ENCODE measurements around the gene PROP1.
"Not testable (repeated sequence)": the region's sequence is repeated elsewhere in the genome, so short reads cannot be mapped to it uniquely, and the experiment has no call there.

The PROP1 gene

GRCh38 chr5:177995691-177996595 is at the start of gene PROP1:
Gene PROP1 (minus strand): TSS chr5:177996242. CDS start chr5:177995933, 309 bp downstream.
- DNase-seq (ENCODE audit: low spot score): no peak

- DNase-seq (ENCODE audit: low spot score): not testable (repeated sequence)
Observed at GRCh38 chr5:178019379-178020030, 23.5 kb upstream of the PROP1 start.

GRCh38 chr5:178012758-178013157 is 16.7 kb upstream of the PROP1 start:
- DNase-seq (ENCODE audit: low spot score): not testable (repeated sequence)

- DNase-seq (ENCODE audit: low spot score): not testable (repeated sequence)
Observed at GRCh38 chr5:178011816-178012554, 15.9 kb upstream of the PROP1 start.

- DNase-seq (ENCODE audit: low spot score): not testable (repeated sequence)
Observed at GRCh38 chr5:178007272-178007671, 11.2 kb upstream of the PROP1 start.

GRCh38 chr5:178006536-178007231 is 10.6 kb upstream of the PROP1 start:
- not testable (repeated sequence) for DNase-seq (ENCODE audit: low spot score)

- not testable (repeated sequence) for DNase-seq (ENCODE audit: low spot score)
Observed at GRCh38 chr5:178006181-178006535, 10.1 kb upstream of the PROP1 start.

GRCh38 chr5:177997846-177998245 is 1.8 kb upstream of the PROP1 start:
- peak; percentile 1 for DNase-seq (ENCODE audit: low spot score)

GRCh38 chr5:177997319-177997670 is 1.3 kb upstream of the PROP1 start:
- no peak for DNase-seq (ENCODE audit: low spot score)

GRCh38 chr5:177996660-177997318 is 747 bp upstream of the PROP1 start:
- no peak for DNase-seq (ENCODE audit: low spot score)

- DNase-seq (ENCODE audit: low spot score): no peak
Observed at GRCh38 chr5:177994561-177995190, 1.4 kb downstream of the PROP1 start.

- DNase-seq (ENCODE audit: low spot score): no peak
Observed at GRCh38 chr5:177994063-177994462, 2.0 kb downstream of the PROP1 start.

- no peak for DNase-seq (ENCODE audit: low spot score)
Observed at GRCh38 chr5:177992466-177992865, 3.6 kb downstream of the PROP1 start.

GRCh38 chr5:177988989-177989625 is 6.9 kb downstream of the PROP1 start:
- DNase-seq (ENCODE audit: low spot score): no peak

- no peak for DNase-seq (ENCODE audit: low spot score)
Observed at GRCh38 chr5:177987326-177987725, 8.7 kb downstream of the PROP1 start.

- DNase-seq (ENCODE audit: low spot score): no peak
Observed at GRCh38 chr5:177985430-177986040, 10.5 kb downstream of the PROP1 start.

- no peak for DNase-seq (ENCODE audit: low spot score)
Observed at GRCh38 chr5:177984584-177985206, 11.3 kb downstream of the PROP1 start.

GRCh38 chr5:177983763-177984583 is 12.1 kb downstream of the PROP1 start:
- DNase-seq (ENCODE audit: low spot score): no peak

GRCh38 chr5:177982956-177983355 is 13.1 kb downstream of the PROP1 start:
- DNase-seq (ENCODE audit: low spot score): no peak

Data from NAMALWA (cell line).